NCI-H2227 (cell line): Measurements from ENCODE around the gene MKI67.
"Not testable (repeated sequence)": the region's sequence is repeated elsewhere in the genome, so short reads cannot be mapped to it uniquely, and the experiment has no call there.

Source experiments
- DNase-seq: peaks from one replicate; lab custom pipeline; 2025; ENCODE audit not compliant: unreplicated experiment; lab: John Stamatoyannopoulos, UW

MKI67 gene

GRCh38 chr10:128113026-128113425 lies 13.2 kb downstream of the MKI67 start:
- DNase-seq, result no peak

- DNase-seq, result no peak
Measured at GRCh38 chr10:128111696-128112095, 14.5 kb downstream of the MKI67 start.

- DNase-seq, result no peak
Measured at GRCh38 chr10:128110339-128110738, 15.9 kb downstream of the MKI67 start.

- DNase-seq, result no peak
Measured at GRCh38 chr10:128109707-128110106, 16.5 kb downstream of the MKI67 start.

GRCh38 chr10:128105383-128105782 lies 20.8 kb downstream of the MKI67 start:
- DNase-seq, result no peak

GRCh38 chr10:128103229-128103714 lies 23.0 kb downstream of the MKI67 start:
- no peak for DNase-seq

GRCh38 chr10:128102480-128103228 lies 23.6 kb downstream of the MKI67 start:
- DNase-seq, result no peak

- DNase-seq, result no peak
Measured at GRCh38 chr10:128101901-128102300, 24.3 kb downstream of the MKI67 start.

GRCh38 chr10:128099901-128100300 lies 26.3 kb downstream of the MKI67 start:
- no peak for DNase-seq

GRCh38 chr10:128098631-128099030 lies 27.6 kb downstream of the MKI67 start:
- DNase-seq, result no peak

- no peak for DNase-seq
Measured at GRCh38 chr10:128097783-128098182, 28.4 kb downstream of the MKI67 start.

GRCh38 chr10:128096486-128097199 lies 29.6 kb downstream of the MKI67 start:
- DNase-seq, result no peak

- DNase-seq, result no peak
Measured at GRCh38 chr10:128095753-128096469, 30.3 kb downstream of the MKI67 start.

GRCh38 chr10:128095027-128095752 lies 31.0 kb downstream of the MKI67 start:
- no peak for DNase-seq

- not testable (repeated sequence) for DNase-seq
Measured at GRCh38 chr10:128094596-128094995, 31.6 kb downstream of the MKI67 start.

- DNase-seq, result no peak
Measured at GRCh38 chr10:128092454-128092853, 33.8 kb downstream of the MKI67 start.

GRCh38 chr10:128091636-128092210 lies 34.5 kb downstream of the MKI67 start:
- no peak for DNase-seq

- DNase-seq, result peak; percentile 4
Measured at GRCh38 chr10:128087884-128088709, 38.1 kb downstream of the MKI67 start.

GRCh38 chr10:128087146-128087883 lies 38.9 kb downstream of the MKI67 start:
- no peak for DNase-seq
